Dedifferentiated amniotic fluid mesenchymal stem cell (primary cell): ENCODE results near the gene PODXL2.

Experiments
- DNase-seq: peaks from one replicate; pipeline ENCODE4 v3.0.0-alpha.2; 2016; ENCODE audit errors: extremely low spot score

The PODXL2 gene

GRCh38 chr3:127722091-127722784, 93.3 kb downstream of the PODXL2 start:
- no peak for DNase-seq
